Activated CD8-positive, alpha-beta T cell treated with anti-CD3 and anti-CD28 coated beads for 36 hours (primary cell): ENCODE data around the gene HSD17B1. TPM values are rescaled to one million over a fixed set of nuclear protein-coding genes. Genes with fewer than 3 reads are reported as not detected.

Experiments
- ATAC-seq: fragments of 200-7000 bp; cut with Tn5 transposase; one replicate; pipeline ENCODE4 v1.10.0; 2021; ENCODE audit warnings: mild to moderate bottlenecking, moderate library complexity
- CTCF ChIA-PET: fragments of 350-600 bp; sonication (Branson Sonifier 250); formaldehyde crosslinking; loops from one replicate; lab custom pipeline; 2021; ENCODE audit warnings: antibody characterized with exemption; lab: Charles Lee
- POLR2A ChIA-PET: fragments of 350-600 bp; sonication (Branson Sonifier 250); formaldehyde crosslinking; loops from one replicate; lab custom pipeline; 2021; ENCODE audit warnings: antibody characterized with exemption; lab: Charles Lee
- DNase-seq: peaks from one replicate; pipeline ENCODE4 v3.0.0-alpha.2; 2020
- H3K27ac Mint-ChIP-seq: one replicate; pipeline ENCODE4 v1.8.0; 2021; ENCODE audit warnings: mild to moderate bottlenecking, mixed read lengths
- H3K27me3 Mint-ChIP-seq: one replicate; pipeline ENCODE4 v1.8.0; 2021; ENCODE audit warnings: mixed read lengths
- H3K36me3 Mint-ChIP-seq: one replicate; pipeline ENCODE4 v1.8.0; 2021; ENCODE audit warnings: low read depth, mixed read lengths
- H3K4me1 Mint-ChIP-seq: one replicate; pipeline ENCODE4 v1.8.0; 2021; ENCODE audit warnings: low read depth, mixed read lengths
- H3K4me3 Mint-ChIP-seq: one replicate; pipeline ENCODE4 v1.8.0; 2021; ENCODE audit warnings: mild to moderate bottlenecking, moderate library complexity, mixed read lengths
- H3K9me3 Mint-ChIP-seq: one replicate; pipeline ENCODE4 v1.8.0; 2021; ENCODE audit warnings: mixed read lengths
- CTCF ChIP-seq: fragments of 200-600 bp; IDR thresholded peaks from one replicate; pipeline ENCODE4 v1.8.0; 2022; ENCODE audit warnings: antibody characterized with exemption, mild to moderate bottlenecking
- intact Hi-C: fragments of 100-400 bp; cut with micrococcal nuclease; formaldehyde crosslinking; loops from one replicate; pipeline ENCODE4 v1.10.0; 2022
- total RNA-seq, 2 experiments: library from RNA; stranded (reverse); gene quantifications; one replicate each; pipeline ENCODE4 v1.2.3, GENCODE V29; 2021

HSD17B1 gene
- total RNA-seq, 2 experiments from 2014 or later: 0.43 to 0.49 TPM

GRCh38 chr17:42529061-42529460 is 23.7 kb upstream of the HSD17B1 start:
- H3K9me3 Mint-ChIP-seq: no peaks in the 10 kb centered on the region
- peaks cover 42% of the 10 kb centered on the region for H3K4me1 Mint-ChIP-seq
- ATAC-seq (no peak), DNase-seq (no peak)
- H3K4me3 Mint-ChIP-seq: no peak overlapping the region
- ChIA-PET POLR2A (no interaction called here), CTCF (interaction anchor here (1.2 to 4.9 kb wide), 3 partner anchors 9 to 107 kb away, joined by 3 to 37 read pairs (median 13); partner anchors contain the start of gene CAVIN1)
- intact Hi-C loops: loop anchor here (5.0 kb wide), 1 partner anchor 207 kb away; no protein-coding TSS in a partner anchor
- H3K36me3 Mint-ChIP-seq: no peaks in the 10 kb centered on the region
- no peak for TF ChIP-seq CTCF
- peak overlapping the region; percentile 20 for H3K27ac Mint-ChIP-seq
- no peaks in the 10 kb centered on the region for H3K27me3 Mint-ChIP-seq

- POLR2A ChIA-PET: interaction anchor here (0.6 to 1.6 kb wide), 3 partner anchors 10 to 490 kb away, joined by 3 to 6 read pairs (median 3); no protein-coding TSS in a partner anchor
Observed at GRCh38 chr17:42530952-42531454, 21.7 kb upstream of the HSD17B1 start.

GRCh38 chr17:42531455-42532354 is 21.0 kb upstream of the HSD17B1 start:
- intact Hi-C loops: no loop called here
- ChIA-PET CTCF (interaction anchor here (1.1 to 2.7 kb wide), 5 partner anchors 9 to 72 kb away, joined by 3 to 13 read pairs (median 5); no protein-coding TSS in a partner anchor), POLR2A (interaction anchor here (0.8 to 1.6 kb wide), 3 partner anchors 9 to 17 kb away, joined by 3 to 6 read pairs (median 3); no protein-coding TSS in a partner anchor)
- H3K36me3 Mint-ChIP-seq: no peaks in the 10 kb centered on the region
- peak overlapping the region; percentile 27 for H3K27ac Mint-ChIP-seq
- peak; percentile 64 for DNase-seq
- peak; percentile 27 for TF ChIP-seq CTCF
- H3K27me3 Mint-ChIP-seq: no peaks in the 10 kb centered on the region
- H3K4me3 Mint-ChIP-seq: peak overlapping the region; percentile 65
- H3K9me3 Mint-ChIP-seq: no peaks in the 10 kb centered on the region
- peaks cover 42% of the 10 kb centered on the region for H3K4me1 Mint-ChIP-seq
- ATAC-seq: peak; percentile 25

More at GRCh38 chr17:42530952-42531454, 21.7 kb upstream of the HSD17B1 start:
- CTCF ChIA-PET: interaction anchor here (0.8 to 2.7 kb wide), 10 partner anchors 10 to 309 kb away, joined by 3 to 13 read pairs (median 6); no protein-coding TSS in a partner anchor
- Mint-ChIP-seq H3K27ac (peak overlapping the region; percentile 27), H3K4me3 (no peak overlapping the region), H3K9me3 (no peaks in the 10 kb centered on the region), H3K36me3 (no peaks in the 10 kb centered on the region), H3K4me1 (peaks cover 41% of the 10 kb centered on the region), H3K27me3 (no peaks in the 10 kb centered on the region)
- DNase-seq (no peak), ATAC-seq (no peak)
- TF ChIP-seq CTCF: no peak
- intact Hi-C loops: no loop called here

- Mint-ChIP-seq H3K4me1 (peaks cover 35% of the 10 kb centered on the region), H3K27me3 (no peaks in the 10 kb centered on the region), H3K9me3 (no peaks in the 10 kb centered on the region), H3K4me3 (peak overlapping the region; percentile 75), H3K27ac (peak overlapping the region; percentile 77), H3K36me3 (peaks cover 12% of the 10 kb centered on the region)
- ChIA-PET CTCF (interaction anchor here (0.6 to 2.2 kb wide), 7 partner anchors 8 to 351 kb away, joined by 3 to 12 read pairs (median 11); partner anchors contain the start of gene PSMC3IP), POLR2A (interaction anchor here (1.0 to 1.5 kb wide), 4 partner anchors 10 to 112 kb away, joined by 3 to 6 read pairs (median 5); partner anchors contain the start of genes CAVIN1 and PSMC3IP)
- no peak for TF ChIP-seq CTCF
- ATAC-seq (peak; percentile 8), DNase-seq (no peak)
- intact Hi-C loops: no loop called here
Observed at GRCh38 chr17:42535155-42536047, 17.3 kb upstream of the HSD17B1 start.
